AG09319 (cell line): ENCODE measurements around the gene ESRRG.

Experiments
- DNase-seq: peaks from one replicate; pipeline ENCODE4 v3.0.0-alpha.2; 2010; ENCODE audit warnings: low read depth; ENCODE audit errors: extremely low read depth
- TF ChIP-seq, protein P1 (sequence below): IDR thresholded peaks from 2 replicates; pipeline ENCODE4 v1.5.1; 2011; ENCODE audit warnings: low read depth, mild to moderate bottlenecking, inconsistent platforms, low read length, moderate library complexity

Gene ESRRG

GRCh38 chr1:216723274-216723780, at the start of gene ESRRG:
Gene ESRRG, minus strand, starts transcription at chr1:216723429. Its CDS starts 130 bp downstream, at chr1:216723299.
- DNase-seq: no peak
- TF ChIP-seq, protein P1, sequence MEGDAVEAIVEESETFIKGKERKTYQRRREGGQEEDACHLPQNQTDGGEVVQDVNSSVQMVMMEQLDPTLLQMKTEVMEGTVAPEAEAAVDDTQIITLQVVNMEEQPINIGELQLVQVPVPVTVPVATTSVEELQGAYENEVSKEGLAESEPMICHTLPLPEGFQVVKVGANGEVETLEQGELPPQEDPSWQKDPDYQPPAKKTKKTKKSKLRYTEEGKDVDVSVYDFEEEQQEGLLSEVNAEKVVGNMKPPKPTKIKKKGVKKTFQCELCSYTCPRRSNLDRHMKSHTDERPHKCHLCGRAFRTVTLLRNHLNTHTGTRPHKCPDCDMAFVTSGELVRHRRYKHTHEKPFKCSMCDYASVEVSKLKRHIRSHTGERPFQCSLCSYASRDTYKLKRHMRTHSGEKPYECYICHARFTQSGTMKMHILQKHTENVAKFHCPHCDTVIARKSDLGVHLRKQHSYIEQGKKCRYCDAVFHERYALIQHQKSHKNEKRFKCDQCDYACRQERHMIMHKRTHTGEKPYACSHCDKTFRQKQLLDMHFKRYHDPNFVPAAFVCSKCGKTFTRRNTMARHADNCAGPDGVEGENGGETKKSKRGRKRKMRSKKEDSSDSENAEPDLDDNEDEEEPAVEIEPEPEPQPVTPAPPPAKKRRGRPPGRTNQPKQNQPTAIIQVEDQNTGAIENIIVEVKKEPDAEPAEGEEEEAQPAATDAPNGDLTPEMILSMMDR: no peak

GRCh38 chr1:216771922-216772321, 48.7 kb upstream of the ESRRG start:
- DNase-seq: no peak
- TF ChIP-seq, protein P1: no peak

- TF ChIP-seq, protein P1: no peak
- no peak for DNase-seq
Observed at GRCh38 chr1:216766633-216767327, 43.6 kb upstream of the ESRRG start.

- no peak for DNase-seq
- TF ChIP-seq, protein P1: no peak
Observed at GRCh38 chr1:216765346-216766300, 42.4 kb upstream of the ESRRG start.

- TF ChIP-seq, protein P1: no peak
- DNase-seq: no peak
Observed at GRCh38 chr1:216758161-216758560, 34.9 kb upstream of the ESRRG start.

GRCh38 chr1:216757110-216757509, 33.9 kb upstream of the ESRRG start:
- TF ChIP-seq, protein P1: no peak

GRCh38 chr1:216750961-216751360, 27.7 kb upstream of the ESRRG start:
- TF ChIP-seq, protein P1: no peak
- no peak for DNase-seq

More at GRCh38 chr1:216757110-216757509, 33.9 kb upstream of the ESRRG start:
- no peak for DNase-seq
